ENCODE results near the gene LIG4.

The LIG4 gene

DNA sequence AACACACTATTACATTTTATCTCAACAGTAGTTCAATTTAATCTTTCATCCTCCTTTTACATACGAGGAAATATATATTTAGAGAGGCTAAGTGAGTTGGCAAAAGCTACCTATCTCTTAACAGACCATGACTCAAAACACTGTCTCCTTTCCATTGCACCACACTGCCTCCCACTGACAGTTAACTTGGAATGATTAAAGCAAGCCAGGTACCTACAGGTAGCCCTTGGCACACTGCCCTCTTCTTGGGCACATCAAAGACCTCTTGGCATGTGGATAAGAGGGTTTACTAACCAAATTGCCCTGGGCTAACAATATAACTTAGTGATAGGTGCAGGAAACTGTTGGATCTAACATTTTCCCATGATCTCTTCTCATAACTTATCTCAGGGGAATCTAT, 4.7 kb upstream of the LIG4 start:
- CTCF ChIA-PET, result no interaction called here
- TF ChIP-seq ZNF416 (tag by site-specific recombination; IDR thresholded peaks at IDR 0.05), result no peak
- no peak for TF ChIP-seq WT1 (tag by site-specific recombination; IDR thresholded peaks at IDR 0.05)
- peak; percentile 83 for TF ChIP-seq SCRT2 (tag by site-specific recombination; IDR thresholded peaks at IDR 0.05)
- TF ChIP-seq ZNF654 (tag by site-specific recombination; IDR thresholded peaks at IDR 0.05; ENCODE audit: low read depth), result no peak
- no peak overlapping the region for H3K27ac ChIP-seq (ENCODE audit: extremely low read depth, low read depth, low read length)
- no peak overlapping the region for H3K4me3 ChIP-seq (ENCODE audit: low read depth, low read length)
- POLR2A ChIA-PET, result no interaction called here
- H3K4me1 ChIP-seq (ENCODE audit: control insufficient read depth, insufficient read depth, low read length), result peaks cover 5% of the 10 kb centered on the region; the same call in 1 of the 2 replicates
- no peaks in the 10 kb centered on the region for H3K36me3 ChIP-seq (ENCODE audit: control insufficient read depth in 2 of 2, insufficient read depth in 1 of 2, low read length in 2 of 2)
- no peaks in the 10 kb centered on the region for H3K9me3 ChIP-seq (ENCODE audit: control insufficient read depth, insufficient read depth, low read depth, low read length)

DNA sequence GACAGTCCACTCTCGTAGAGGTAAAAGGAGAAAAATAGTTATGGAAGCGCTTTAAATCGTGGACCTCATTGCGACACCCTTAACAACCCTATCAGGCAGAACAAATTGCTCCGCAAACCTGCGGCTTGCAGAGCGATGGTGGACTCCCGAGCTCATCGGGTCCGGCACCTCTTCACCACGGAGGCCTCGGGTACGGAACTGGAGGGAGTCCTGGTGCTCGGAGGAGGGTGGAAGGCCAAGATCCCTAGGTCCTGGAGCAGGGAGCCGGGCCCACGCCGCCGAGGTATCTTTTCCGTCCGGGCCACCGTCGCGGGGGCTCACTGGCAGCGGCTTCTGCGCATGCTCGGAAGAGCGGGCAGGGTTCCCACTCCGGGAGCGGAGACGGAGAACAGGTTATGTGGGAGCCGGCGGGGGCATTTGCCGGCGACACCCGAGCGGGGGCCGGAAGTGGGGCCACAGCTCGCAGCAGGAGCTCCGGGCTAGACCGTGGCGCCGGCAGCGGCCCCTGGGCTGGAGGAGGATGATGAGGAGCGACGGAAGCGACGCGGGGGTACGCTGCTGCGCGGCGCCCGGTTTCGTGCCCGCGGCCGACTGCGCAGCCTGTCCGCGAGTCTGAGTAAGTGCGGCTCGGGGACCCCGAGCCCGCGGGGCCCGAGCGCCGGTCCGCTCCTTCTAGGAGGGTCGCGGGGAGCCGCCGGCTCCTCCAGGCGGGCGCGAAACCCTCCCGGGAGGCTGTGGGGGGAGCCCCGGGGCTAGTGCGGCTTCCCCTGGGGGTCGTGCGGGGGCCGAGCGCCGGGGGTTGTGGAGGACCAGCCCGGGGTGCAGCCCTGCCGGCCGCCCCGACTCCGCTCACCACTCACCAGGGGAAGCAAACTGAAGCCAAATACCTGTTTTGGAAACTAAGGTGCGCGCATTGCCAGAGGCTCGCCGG, 3.0 kb upstream of the LIG4 start, which contains the start of gene ABHD13:
Gene ABHD13, plus strand, starts transcription at position 349 of the 931 bp plus-strand sequence. CDS start 10,827 bp downstream, outside the sequence.
- POLR2A ChIA-PET, result no interaction called here
- TF ChIP-seq ZNF558 (tag by site-specific recombination; IDR thresholded peaks at IDR 0.05) (peak; percentile 54; the same call in 1 of the 2 replicates), ZNF140 (tag by site-specific recombination; IDR thresholded peaks at IDR 0.05) (no peak), ZNF341 (tag by site-specific recombination; IDR thresholded peaks at IDR 0.05; ENCODE audit: low read depth) (peak; percentile 25), ZNF169 (tag by site-specific recombination; IDR thresholded peaks at IDR 0.05) (no peak), ZNF23 (tag by site-specific recombination; IDR thresholded peaks at IDR 0.05; ENCODE audit: borderline replicate concordance) (no peak), ZNF37A (tag by site-specific recombination; IDR thresholded peaks at IDR 0.05) (no peak), GLIS1 (tag by site-specific recombination; IDR thresholded peaks at IDR 0.05) (0 out of 2 replicates have a peak, but pooled peaks have one; percentile 27), ZNF174 (tag by site-specific recombination; IDR thresholded peaks at IDR 0.05) (no peak), ZNF157 (tag by site-specific recombination; IDR thresholded peaks at IDR 0.05) (no peak), ZNF266 (tag by site-specific recombination; IDR thresholded peaks at IDR 0.05; ENCODE audit: low read depth) (no peak), ZNF211 (tag by site-specific recombination; IDR thresholded peaks at IDR 0.05; ENCODE audit: low read depth) (no peak), ZFHX2 (tag by site-specific recombination; conservative IDR thresholded peaks at IDR 0.05) (peak; percentile 74), ZNF664 (tag by site-specific recombination; IDR thresholded peaks at IDR 0.05) (peak; percentile 49; the same call in 1 of the 2 replicates), ZNF510 (tag by site-specific recombination; IDR thresholded peaks at IDR 0.05; ENCODE audit: insufficient replicate concordance) (no peak), KLF9 (tag by site-specific recombination; IDR thresholded peaks at IDR 0.05; ENCODE audit: low read depth) (no peak; the same call in 1 of the 2 replicates), ZNF146 (tag by site-specific recombination; IDR thresholded peaks at IDR 0.05) (no peak), ZNF660 (tag by site-specific recombination; IDR thresholded peaks at IDR 0.05) (peak; percentile 98), ZNF223 (tag by site-specific recombination; IDR thresholded peaks at IDR 0.05) (peak; percentile 86), ZNF776 (tag by site-specific recombination; IDR thresholded peaks at IDR 0.05; ENCODE audit: borderline replicate concordance) (no peak), ZNF473 (tag by site-specific recombination; IDR thresholded peaks at IDR 0.05) (no peak), ZNF292 (tag by site-specific recombination; IDR thresholded peaks at IDR 0.05; ENCODE audit: borderline replicate concordance, low read depth) (no peak), ZNF426 (tag by site-specific recombination; IDR thresholded peaks at IDR 0.05) (no peak), ZNF133 (tag by site-specific recombination; IDR thresholded peaks at IDR 0.05) (no peak), ZSCAN23 (tag by site-specific recombination; IDR thresholded peaks at IDR 0.05) (no peak), ZNF629 (tag by site-specific recombination; IDR thresholded peaks at IDR 0.05) (peak; percentile 77), ZNF48 (tag by site-specific recombination; IDR thresholded peaks at IDR 0.05) (no peak), RBAK (tag by site-specific recombination; IDR thresholded peaks at IDR 0.05) (no peak)
- TF ChIP-seq, protein P1, sequence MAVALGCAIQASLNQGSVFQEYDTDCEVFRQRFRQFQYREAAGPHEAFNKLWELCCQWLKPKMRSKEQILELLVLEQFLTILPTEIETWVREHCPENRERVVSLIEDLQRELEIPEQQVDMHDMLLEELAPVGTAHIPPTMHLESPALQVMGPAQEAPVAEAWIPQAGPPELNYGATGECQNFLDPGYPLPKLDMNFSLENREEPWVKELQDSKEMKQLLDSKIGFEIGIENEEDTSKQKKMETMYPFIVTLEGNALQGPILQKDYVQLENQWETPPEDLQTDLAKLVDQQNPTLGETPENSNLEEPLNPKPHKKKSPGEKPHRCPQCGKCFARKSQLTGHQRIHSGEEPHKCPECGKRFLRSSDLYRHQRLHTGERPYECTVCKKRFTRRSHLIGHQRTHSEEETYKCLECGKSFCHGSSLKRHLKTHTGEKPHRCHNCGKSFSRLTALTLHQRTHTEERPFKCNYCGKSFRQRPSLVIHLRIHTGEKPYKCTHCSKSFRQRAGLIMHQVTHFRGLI (tag by site-specific recombination; IDR thresholded peaks at IDR 0.05), result 0 out of 2 replicates have a peak, but pooled peaks have one; percentile 25
- TF ChIP-seq, protein P2, sequence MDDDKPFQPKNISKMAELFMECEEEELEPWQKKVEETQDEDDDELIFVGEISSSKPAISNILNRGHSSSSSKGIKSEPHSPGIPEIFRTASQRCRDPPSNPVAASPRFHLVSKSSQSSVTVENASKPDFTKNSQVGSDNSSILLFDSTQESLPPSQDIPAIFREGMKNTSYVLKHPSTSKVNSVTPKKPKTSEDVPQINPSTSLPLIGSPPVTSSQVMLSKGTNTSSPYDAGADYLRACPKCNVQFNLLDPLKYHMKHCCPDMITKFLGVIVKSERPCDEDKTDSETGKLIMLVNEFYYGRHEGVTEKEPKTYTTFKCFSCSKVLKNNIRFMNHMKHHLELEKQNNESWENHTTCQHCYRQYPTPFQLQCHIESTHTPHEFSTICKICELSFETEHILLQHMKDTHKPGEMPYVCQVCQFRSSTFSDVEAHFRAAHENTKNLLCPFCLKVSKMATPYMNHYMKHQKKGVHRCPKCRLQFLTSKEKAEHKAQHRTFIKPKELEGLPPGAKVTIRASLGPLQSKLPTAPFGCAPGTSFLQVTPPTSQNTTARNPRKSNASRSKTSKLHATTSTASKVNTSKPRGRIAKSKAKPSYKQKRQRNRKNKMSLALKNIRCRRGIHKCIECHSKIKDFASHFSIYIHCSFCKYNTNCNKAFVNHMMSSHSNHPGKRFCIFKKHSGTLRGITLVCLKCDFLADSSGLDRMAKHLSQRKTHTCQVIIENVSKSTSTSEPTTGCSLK (tag by site-specific recombination; IDR thresholded peaks at IDR 0.05), result no peak

More for the DNA sequence above, 3.0 kb upstream of the LIG4 start, which contains the start of gene ABHD13:
- no peaks in the 10 kb centered on the region for H3K36me3 ChIP-seq (ENCODE audit: control insufficient read depth in 2 of 2, insufficient read depth in 1 of 2, low read length in 2 of 2)
- peaks cover 5% of the 10 kb centered on the region; the same call in 1 of the 2 replicates for H3K4me1 ChIP-seq (ENCODE audit: control insufficient read depth, insufficient read depth, low read length)
- H3K9me3 ChIP-seq (ENCODE audit: control insufficient read depth, insufficient read depth, low read depth, low read length), result no peaks in the 10 kb centered on the region
- peak within 1 kb of the TSS; percentile 89 for H3K4me3 ChIP-seq (ENCODE audit: low read depth, low read length)
- H3K27ac ChIP-seq (ENCODE audit: extremely low read depth, low read depth, low read length), result peak within 1 kb of the TSS; percentile 84
- CTCF ChIA-PET, result interaction anchor here (0.7 to 1.3 kb wide), 2 partner anchors 9 to 104 kb away, joined by 3 read pairs; no protein-coding TSS in a partner anchor

All from HEK293 (cell line).